ENCODE results near the gene RBM25.

DNA sequence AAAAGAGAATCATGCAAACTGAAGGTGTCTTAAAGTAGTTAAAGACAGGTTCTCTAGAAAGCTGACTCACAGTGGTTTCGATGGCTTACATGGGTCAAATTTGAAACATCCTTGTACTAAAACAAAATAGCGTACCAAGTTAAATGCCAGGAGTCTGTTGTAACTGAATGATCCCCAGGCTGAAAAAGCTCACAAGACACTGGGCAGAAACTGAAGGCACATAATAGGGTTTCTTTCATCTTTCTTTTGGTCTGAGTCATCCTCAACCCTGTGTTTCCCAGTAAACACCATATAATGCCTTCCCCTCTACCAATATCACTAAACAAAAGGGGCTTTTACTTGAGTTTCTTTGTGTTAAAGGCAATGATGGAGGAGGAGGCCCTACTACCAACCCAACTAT is 44.2 kb upstream of the RBM25 start:
- TF ChIP-seq POLR2A (IDR thresholded peaks at IDR 0.05) (no peak), CTCF (IDR thresholded peaks at IDR 0.05) (no peak), POLR2AphosphoS5 (IDR thresholded peaks at IDR 0.05) (no peak)
